Measurements from ENCODE around the gene ALPK3.

ALPK3 gene

DNA sequence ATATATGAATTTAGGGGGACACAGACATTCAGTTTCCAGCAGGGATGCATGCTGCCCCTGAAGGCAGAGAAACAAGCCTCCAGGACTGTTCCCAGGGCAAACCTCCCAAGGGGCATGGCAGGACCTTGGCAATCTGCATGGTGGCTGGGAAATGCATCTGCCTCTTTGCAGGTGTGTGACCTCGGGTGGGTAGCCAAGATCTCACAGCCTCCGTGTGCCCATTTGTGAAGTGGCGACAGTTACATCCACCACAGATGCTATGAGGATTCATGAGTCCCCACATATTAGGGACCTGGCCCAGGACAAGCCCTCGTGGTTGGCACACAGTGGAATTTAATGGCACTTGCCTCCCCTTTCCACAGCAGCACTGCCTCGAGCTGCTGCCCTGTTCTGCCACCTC lies 97.2 kb downstream of the ALPK3 start:
- Histone ChIP-seq H3K4me3 (ENCODE audit: low read depth, low read length) (no peak overlapping the region), H3K79me2 (no peaks in the 10 kb centered on the region), H3K9ac (no peak overlapping the region), H3K4me2 (ENCODE audit: low read length) (no peak overlapping the region), H2AFZ (peak overlapping the region; percentile 79), H3K4me1 (peaks cover 40% of the 10 kb centered on the region), H3K36me3 (ENCODE audit: control insufficient read depth, insufficient read depth, low read length) (no peaks in the 10 kb centered on the region), H3K9me3 (ENCODE audit: control insufficient read depth, low read length) (no peaks in the 10 kb centered on the region), H3K27ac (peak overlapping the region; percentile 85), H3K27me3 (ENCODE audit: control insufficient read depth, insufficient read depth, low read length) (no peaks in the 10 kb centered on the region)
- TF ChIP-seq CTCF (IDR thresholded peaks at IDR 0.05), result no peak

GRCh38 chr15:84914909-84915605 lies 97.9 kb downstream of the ALPK3 start:
- Histone ChIP-seq H3K9me3 (ENCODE audit: control insufficient read depth, low read length) (no peaks in the 10 kb centered on the region), H2AFZ (peak overlapping the region; percentile 79), H3K9ac (no peak overlapping the region), H3K27me3 (ENCODE audit: control insufficient read depth, insufficient read depth, low read length) (no peaks in the 10 kb centered on the region), H3K36me3 (ENCODE audit: control insufficient read depth, insufficient read depth, low read length) (no peaks in the 10 kb centered on the region), H3K4me3 (ENCODE audit: low read depth, low read length) (no peak overlapping the region), H3K4me2 (ENCODE audit: low read length) (no peak overlapping the region), H3K27ac (peak overlapping the region; percentile 85), H3K79me2 (no peaks in the 10 kb centered on the region), H3K4me1 (peaks cover 34% of the 10 kb centered on the region)
- TF ChIP-seq CTCF (IDR thresholded peaks at IDR 0.05), result no peak

- no peak overlapping the region for H3K4me3 ChIP-seq (ENCODE audit: low read depth, low read length)
- no peaks in the 10 kb centered on the region for H3K9me3 ChIP-seq (ENCODE audit: control insufficient read depth, low read length)
- peak overlapping the region; percentile 79 for H2AFZ ChIP-seq
- peak overlapping the region; percentile 85 for H3K27ac ChIP-seq
- H3K79me2 ChIP-seq, result no peaks in the 10 kb centered on the region
- H3K4me2 ChIP-seq (ENCODE audit: low read length), result no peak overlapping the region
- H3K4me1 ChIP-seq, result peaks cover 33% of the 10 kb centered on the region
- no peak for TF ChIP-seq CTCF (IDR thresholded peaks at IDR 0.05)
- no peaks in the 10 kb centered on the region for H3K27me3 ChIP-seq (ENCODE audit: control insufficient read depth, insufficient read depth, low read length)
- no peak overlapping the region for H3K9ac ChIP-seq
- no peaks in the 10 kb centered on the region for H3K36me3 ChIP-seq (ENCODE audit: control insufficient read depth, insufficient read depth, low read length)
These were observed 98.4 kb downstream of the ALPK3 start for GRCh38 chr15:84915606-84915958.

- H3K27ac ChIP-seq, result no peak overlapping the region
- no peak overlapping the region for H2AFZ ChIP-seq
- H3K9me3 ChIP-seq (ENCODE audit: control insufficient read depth, low read length), result no peaks in the 10 kb centered on the region
- peaks cover 25% of the 10 kb centered on the region for H3K4me1 ChIP-seq
- H3K9ac ChIP-seq, result no peak overlapping the region
- no peaks in the 10 kb centered on the region for H3K27me3 ChIP-seq (ENCODE audit: control insufficient read depth, insufficient read depth, low read length)
- no peak overlapping the region for H3K4me2 ChIP-seq (ENCODE audit: low read length)
- H3K36me3 ChIP-seq (ENCODE audit: control insufficient read depth, insufficient read depth, low read length), result no peaks in the 10 kb centered on the region
- no peaks in the 10 kb centered on the region for H3K79me2 ChIP-seq
- TF ChIP-seq CTCF (IDR thresholded peaks at IDR 0.05), result no peak
- H3K4me3 ChIP-seq (ENCODE audit: low read depth, low read length), result no peak overlapping the region
These were observed 100.3 kb downstream of the ALPK3 start for GRCh38 chr15:84917452-84917851.

GRCh38 chr15:84919106-84919667 lies 102.0 kb downstream of the ALPK3 start:
- Histone ChIP-seq H3K27me3 (ENCODE audit: control insufficient read depth, insufficient read depth, low read length) (no peaks in the 10 kb centered on the region), H3K79me2 (no peaks in the 10 kb centered on the region), H2AFZ (no peak overlapping the region), H3K4me2 (ENCODE audit: low read length) (no peak overlapping the region), H3K9ac (no peak overlapping the region), H3K27ac (no peak overlapping the region), H3K4me3 (ENCODE audit: low read depth, low read length) (no peak overlapping the region), H3K36me3 (ENCODE audit: control insufficient read depth, insufficient read depth, low read length) (no peaks in the 10 kb centered on the region), H3K4me1 (peaks cover 14% of the 10 kb centered on the region), H3K9me3 (ENCODE audit: control insufficient read depth, low read length) (no peaks in the 10 kb centered on the region)
- no peak for TF ChIP-seq CTCF (IDR thresholded peaks at IDR 0.05)
